Osteocyte (in vitro differentiated cells): ENCODE data around the gene UBN1. TPM values are rescaled to one million over a fixed set of nuclear protein-coding genes. Genes with fewer than 3 reads are reported as not detected.

Experiments
- DNase-seq: peaks from one replicate; pipeline ENCODE4 v3.0.0; 2021; ENCODE audit warnings: mixed read lengths; ENCODE audit not compliant: unreplicated experiment; ENCODE audit errors: extremely low spot score
- H3K27ac Mint-ChIP-seq: one replicate; pipeline ENCODE4 v1.8.0; 2021; ENCODE audit warnings: mild to moderate bottlenecking, mixed read lengths; ENCODE audit not compliant: unreplicated experiment
- H3K27me3 Mint-ChIP-seq: one replicate; pipeline ENCODE4 v1.8.0; 2021; ENCODE audit warnings: mixed read lengths; ENCODE audit not compliant: unreplicated experiment
- H3K36me3 Mint-ChIP-seq: one replicate; pipeline ENCODE4 v1.8.0; 2021; ENCODE audit warnings: mixed read lengths; ENCODE audit not compliant: unreplicated experiment
- H3K4me1 Mint-ChIP-seq: one replicate; pipeline ENCODE4 v1.8.0; 2021; ENCODE audit warnings: mixed read lengths; ENCODE audit not compliant: unreplicated experiment
- H3K4me3 Mint-ChIP-seq: one replicate; pipeline ENCODE4 v1.8.0; 2021; ENCODE audit warnings: mild to moderate bottlenecking, moderate library complexity, mixed read lengths; ENCODE audit not compliant: unreplicated experiment
- H3K9me3 Mint-ChIP-seq: one replicate; pipeline ENCODE4 v1.8.0; 2021; ENCODE audit warnings: mixed read lengths; ENCODE audit not compliant: unreplicated experiment
- CTCF ChIP-seq: fragments of 200-600 bp; sonication (generic); IDR thresholded peaks from 2 replicates; pipeline ENCODE4 v1.5.0; 2021; ENCODE audit warnings: antibody characterized with exemption, mild to moderate bottlenecking, moderate library complexity
- total RNA-seq: library from RNA; stranded (reverse); gene quantifications from 2 replicates; pipeline ENCODE4 v1.2.1, GENCODE V29; 2021

UBN1 gene
- total RNA-seq, 1 donor from 2014 or later: 50.8 TPM

GRCh38 chr16:4852221-4852872 lies 5.1 kb downstream of the UBN1 start:
- peaks cover 47% of the 10 kb centered on the region for H3K4me1 Mint-ChIP-seq
- TF ChIP-seq CTCF: no peak
- no peak for DNase-seq
- H3K36me3 Mint-ChIP-seq: peaks cover 20% of the 10 kb centered on the region
- peak overlapping the region; percentile 29 for H3K27ac Mint-ChIP-seq
- no peak overlapping the region for H3K4me3 Mint-ChIP-seq
- H3K27me3 Mint-ChIP-seq: no peaks in the 10 kb centered on the region
- no peaks in the 10 kb centered on the region for H3K9me3 Mint-ChIP-seq

GRCh38 chr16:4855371-4855770 lies 8.1 kb downstream of the UBN1 start:
- DNase-seq: no peak
- Mint-ChIP-seq H3K27ac (no peak overlapping the region), H3K36me3 (peaks cover 44% of the 10 kb centered on the region), H3K4me3 (no peak overlapping the region), H3K4me1 (peaks cover 34% of the 10 kb centered on the region), H3K9me3 (no peaks in the 10 kb centered on the region), H3K27me3 (no peaks in the 10 kb centered on the region)
- no peak for TF ChIP-seq CTCF

GRCh38 chr16:4855804-4856203 lies 8.5 kb downstream of the UBN1 start:
- Mint-ChIP-seq H3K36me3 (peaks cover 45% of the 10 kb centered on the region), H3K4me3 (no peak overlapping the region), H3K4me1 (peaks cover 29% of the 10 kb centered on the region), H3K27me3 (no peaks in the 10 kb centered on the region), H3K27ac (no peak overlapping the region), H3K9me3 (no peaks in the 10 kb centered on the region)
- no peak for DNase-seq
- no peak for TF ChIP-seq CTCF

GRCh38 chr16:4859190-4859899 lies 12.1 kb downstream of the UBN1 start:
- H3K4me3 Mint-ChIP-seq: no peak overlapping the region
- peaks cover 13% of the 10 kb centered on the region for H3K4me1 Mint-ChIP-seq
- no peaks in the 10 kb centered on the region for H3K9me3 Mint-ChIP-seq
- no peaks in the 10 kb centered on the region for H3K27me3 Mint-ChIP-seq
- H3K36me3 Mint-ChIP-seq: peaks cover 45% of the 10 kb centered on the region
- DNase-seq: no peak
- TF ChIP-seq CTCF: no peak
- peak overlapping the region; percentile 71 for H3K27ac Mint-ChIP-seq

GRCh38 chr16:4859900-4860255 lies 12.6 kb downstream of the UBN1 start:
- DNase-seq: no peak
- H3K36me3 Mint-ChIP-seq: peaks cover 50% of the 10 kb centered on the region
- no peak for TF ChIP-seq CTCF
- H3K27me3 Mint-ChIP-seq: no peaks in the 10 kb centered on the region
- no peaks in the 10 kb centered on the region for H3K9me3 Mint-ChIP-seq
- H3K4me1 Mint-ChIP-seq: peaks cover 13% of the 10 kb centered on the region
- no peak overlapping the region for H3K4me3 Mint-ChIP-seq
- H3K27ac Mint-ChIP-seq: peak overlapping the region; percentile 71
